ENCODE results near the gene PTPRJ. TPM values are rescaled to one million over a fixed set of nuclear protein-coding genes. Genes with fewer than 3 reads are reported as not detected.

The PTPRJ gene
- total RNA-seq, 1 donor from 2014 or later, result 214 TPM

GRCh38 chr11:47994417-47994816, 14.1 kb downstream of the PTPRJ start:
- DNase-seq (ENCODE audit: low read depth), result no peak

GRCh38 chr11:47995360-47995769, 15.0 kb downstream of the PTPRJ start:
- no peak for DNase-seq (ENCODE audit: low read depth)

- no peak for DNase-seq (ENCODE audit: low read depth)
Measured at GRCh38 chr11:47997063-47998053, 17.0 kb downstream of the PTPRJ start.

DNA sequence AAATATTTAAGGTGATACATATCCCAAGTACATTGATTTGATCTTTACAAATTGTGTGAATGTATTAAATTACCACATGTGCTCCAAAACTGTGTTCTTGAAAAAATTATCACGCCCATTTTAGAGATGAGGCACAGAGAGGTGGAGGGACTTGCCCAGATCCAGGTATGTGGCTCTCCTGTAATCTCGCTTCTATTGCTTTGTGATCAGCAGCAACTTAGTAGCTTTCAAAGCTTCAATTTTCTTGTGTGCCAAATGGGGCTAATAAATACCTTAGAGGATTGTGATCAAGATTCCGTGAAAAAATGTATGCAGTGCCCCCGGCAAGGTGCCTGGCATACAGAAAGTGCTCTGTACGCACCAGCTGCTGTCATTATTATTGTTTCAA, 18.0 kb downstream of the PTPRJ start:
- peak; percentile 49 for DNase-seq (ENCODE audit: low read depth)

GRCh38 chr11:47998733-47999359, 18.5 kb downstream of the PTPRJ start:
- peak; percentile 95 for DNase-seq (ENCODE audit: low read depth)

DNA sequence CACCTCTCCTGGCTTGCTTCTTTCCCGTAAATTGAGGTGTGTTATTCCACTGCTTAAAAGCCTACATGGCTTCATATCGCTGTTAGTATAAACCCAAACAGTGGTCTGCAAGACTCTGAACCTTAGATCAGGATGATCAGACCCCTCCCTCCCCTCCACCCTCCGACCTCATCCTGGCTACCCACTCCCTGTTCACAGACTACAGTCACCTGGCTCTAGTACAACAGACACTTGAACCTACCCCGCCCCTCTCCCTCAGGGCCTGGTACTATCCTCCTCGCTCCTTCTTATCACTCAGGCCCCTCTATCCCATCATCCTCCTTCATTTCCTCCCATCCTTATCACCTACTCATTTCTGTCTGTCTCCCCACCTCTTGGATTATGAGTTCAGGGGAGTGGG, 20.1 kb downstream of the PTPRJ start:
- DNase-seq (ENCODE audit: low read depth), result no peak

GRCh38 chr11:48001438-48002021, 21.2 kb downstream of the PTPRJ start:
- peak; percentile 89 for DNase-seq (ENCODE audit: low read depth)

- DNase-seq (ENCODE audit: low read depth), result no peak
Measured at GRCh38 chr11:48002561-48002960, 22.2 kb downstream of the PTPRJ start.

- DNase-seq (ENCODE audit: low read depth), result no peak
Measured at GRCh38 chr11:48003926-48004325, 23.6 kb downstream of the PTPRJ start.

- DNase-seq (ENCODE audit: low read depth), result no peak
Measured at GRCh38 chr11:48004456-48004855, 24.1 kb downstream of the PTPRJ start.

- peak; percentile 54 for DNase-seq (ENCODE audit: low read depth)
Measured at GRCh38 chr11:48005136-48005535, 24.8 kb downstream of the PTPRJ start.

DNA sequence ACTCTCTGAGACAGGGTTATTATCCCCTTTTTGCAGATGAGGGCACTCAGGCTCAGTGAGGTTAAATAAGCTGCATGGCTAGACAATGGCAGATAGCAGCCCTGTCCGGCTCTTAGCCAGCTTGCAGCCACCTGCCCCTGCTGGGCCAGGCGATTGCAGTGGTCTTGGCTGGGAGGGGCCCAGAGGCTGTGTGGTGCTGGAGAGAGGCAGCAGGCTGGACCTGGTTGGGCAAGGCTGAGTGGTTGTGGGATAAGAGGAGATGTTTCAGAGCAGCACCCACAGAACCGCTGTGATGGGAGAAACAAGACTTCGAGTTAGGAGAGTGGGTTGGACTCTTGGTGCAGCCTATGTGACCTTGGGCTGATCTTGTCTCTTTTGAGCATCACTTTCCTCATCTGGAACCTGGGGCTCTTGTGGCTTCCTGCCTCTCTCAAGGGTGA, 25.5 kb downstream of the PTPRJ start:
- DNase-seq (ENCODE audit: low read depth), result no peak

- peak; percentile 50 for DNase-seq (ENCODE audit: low read depth)
Measured at GRCh38 chr11:48006301-48006992, 26.1 kb downstream of the PTPRJ start.

GRCh38 chr11:48007677-48008076, 27.3 kb downstream of the PTPRJ start:
- DNase-seq (ENCODE audit: low read depth), result no peak

GRCh38 chr11:48008951-48009270, 28.6 kb downstream of the PTPRJ start:
- no peak for DNase-seq (ENCODE audit: low read depth)

- DNase-seq (ENCODE audit: low read depth), result no peak
Measured at GRCh38 chr11:48011102-48011797, 30.9 kb downstream of the PTPRJ start.

GRCh38 chr11:48011798-48012391, 31.5 kb downstream of the PTPRJ start:
- DNase-seq (ENCODE audit: low read depth), result no peak

DNA sequence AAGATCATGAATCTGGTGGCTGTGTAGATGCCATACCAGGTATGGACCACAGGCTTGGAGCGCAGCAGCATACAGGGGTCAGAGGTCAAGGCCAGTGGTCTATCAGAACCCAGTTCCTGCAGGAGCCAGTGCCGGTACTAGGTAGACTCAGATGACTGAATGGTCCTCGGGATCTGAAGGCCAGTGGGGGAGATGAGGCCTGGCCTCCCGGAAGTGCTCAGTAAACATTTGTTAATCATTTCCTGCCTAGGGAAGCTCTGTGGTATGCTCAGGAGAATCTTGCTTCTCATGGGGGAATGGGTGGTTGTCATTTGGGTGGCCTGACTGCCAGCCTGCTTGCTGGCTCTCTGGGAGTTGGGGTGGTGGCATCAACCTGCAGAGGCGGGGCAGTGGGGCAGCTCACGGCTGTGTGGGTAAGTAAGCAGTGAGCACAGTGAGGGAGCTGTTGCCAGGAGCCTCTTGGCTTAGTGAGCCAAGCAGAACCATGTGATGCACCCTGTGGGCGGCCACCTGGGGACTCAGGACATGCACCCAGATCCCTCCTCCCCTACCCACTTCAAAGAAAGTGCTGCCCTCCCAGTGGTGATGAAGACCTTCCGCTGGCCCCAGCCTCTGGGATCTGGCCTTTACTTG, 33.0 kb downstream of the PTPRJ start:
- DNase-seq (ENCODE audit: low read depth), result peak; percentile 80

- no peak for DNase-seq (ENCODE audit: low read depth)
Measured at GRCh38 chr11:48014917-48015316, 34.6 kb downstream of the PTPRJ start.

DNA sequence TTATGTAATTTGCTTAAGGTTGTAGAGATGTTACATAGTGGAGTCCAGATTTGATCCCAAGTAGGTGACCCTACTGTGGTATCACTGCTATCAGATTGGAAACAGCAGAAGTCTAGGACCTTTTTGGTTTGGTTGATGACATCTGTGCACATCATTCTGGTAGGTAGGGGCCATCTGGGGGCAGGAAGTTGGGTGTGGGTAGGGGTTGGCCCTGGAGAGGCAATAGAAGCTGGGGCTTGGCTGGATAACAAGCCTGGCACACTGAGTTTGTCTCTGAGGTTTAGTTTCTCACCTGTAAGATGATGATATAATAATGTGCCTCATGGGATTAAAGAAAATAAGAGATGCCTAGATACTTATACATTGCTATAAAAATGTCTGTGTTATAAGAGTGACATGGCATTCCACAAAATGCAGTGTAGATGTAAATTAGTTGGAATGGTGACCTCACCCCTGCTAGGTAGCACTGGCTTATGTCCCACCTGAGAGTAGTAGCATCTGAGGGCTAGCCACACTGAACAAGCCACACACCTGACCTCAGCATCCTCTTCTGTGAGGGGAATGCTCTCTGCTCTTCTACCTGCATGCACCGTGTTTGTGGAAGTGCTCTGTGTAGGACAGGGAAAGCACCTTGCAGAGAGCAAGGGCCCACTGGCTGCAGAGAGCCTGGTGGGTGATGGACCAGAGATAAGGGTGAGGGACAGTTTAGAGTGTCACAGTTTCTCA, 36.9 kb downstream of the PTPRJ start:
- DNase-seq (ENCODE audit: low read depth), result no peak

Measured in renal cortical epithelial cell (primary cell).